Stimulated activated CD4-positive, alpha-beta T cell treated with anti-CD3 and anti-CD28 coated beads, Interleukin-12 subunit alpha, Interleukin-12 subunit beta, amount 100 ng/mL, for 4 hours (primary cell): ENCODE measurements around the gene SMO.
A peak's percentile ranks its signal among the peaks of the same experiment; 100 is the strongest.
"Not testable (repeated sequence)": the region's sequence is repeated elsewhere in the genome, so short reads cannot be mapped to it uniquely, and the experiment has no call there.

Experiments used
- DNase-seq: peaks from one replicate; pipeline ENCODE4 v3.0.0-alpha.2; 2020

SMO gene

DNA sequence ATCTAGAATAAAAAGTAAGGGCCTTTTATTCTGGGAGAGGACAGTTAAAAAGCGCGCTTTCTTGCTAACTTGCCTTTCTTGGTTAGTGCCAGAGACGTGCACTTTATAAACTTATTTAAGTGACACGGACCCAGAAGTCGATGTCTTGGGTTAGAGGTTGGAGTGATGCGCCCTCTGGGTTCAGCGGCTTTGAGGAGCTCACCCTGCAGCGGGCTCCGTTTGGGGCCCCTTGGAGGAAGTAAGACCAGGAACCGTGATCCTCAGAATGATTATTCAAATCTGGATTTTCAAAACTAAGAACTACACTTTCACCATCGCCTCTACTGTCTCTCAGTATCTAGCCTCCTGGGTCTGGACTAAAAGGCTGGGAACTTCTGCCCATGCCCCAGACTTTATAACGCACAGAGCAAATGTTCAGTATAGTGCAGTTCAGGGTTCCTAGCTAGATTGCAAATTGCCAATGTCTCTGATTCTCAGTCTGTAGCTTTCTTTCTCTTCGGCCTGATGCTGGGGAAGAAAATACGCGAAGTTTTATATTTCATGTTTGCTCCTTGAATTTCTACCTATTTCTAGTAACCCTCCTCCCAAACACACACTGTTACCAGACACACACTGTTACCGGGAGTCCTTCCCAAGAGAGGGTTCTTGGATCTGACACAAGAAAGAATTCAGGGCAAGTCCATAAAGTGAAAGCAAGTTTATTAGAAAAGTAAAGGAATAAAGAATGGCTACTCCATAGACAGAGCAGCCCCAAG, 18.6 kb upstream of the SMO start:
- peak; percentile 18 for DNase-seq

DNA sequence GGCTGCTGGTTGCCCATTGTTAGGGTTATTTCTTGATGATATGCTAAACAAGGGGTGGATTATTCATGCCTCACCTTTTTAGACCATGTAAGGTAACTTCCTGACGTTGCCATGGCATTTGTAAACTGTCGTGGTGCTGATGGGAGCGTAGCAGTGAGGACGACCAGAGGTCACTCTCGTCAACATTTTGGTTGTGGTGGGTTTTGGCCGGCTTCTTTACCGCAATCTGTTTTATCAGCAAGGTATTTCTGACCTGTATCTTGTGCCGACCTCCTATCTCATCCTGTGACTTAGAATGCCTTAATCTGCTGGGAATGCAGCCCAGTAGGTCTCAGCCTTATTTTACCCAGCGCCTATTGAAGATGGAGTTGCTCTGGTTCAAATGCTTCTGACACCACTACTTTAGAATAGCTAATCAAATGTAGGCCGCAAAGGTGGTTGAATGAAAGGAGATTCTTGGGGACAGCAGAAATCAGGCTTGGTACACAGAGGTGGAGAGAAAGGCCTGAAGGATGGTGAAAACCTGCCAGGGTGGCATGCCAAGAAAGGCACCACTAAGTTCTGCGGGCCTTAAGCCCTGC, 17.9 kb upstream of the SMO start:
- DNase-seq = no peak

DNA sequence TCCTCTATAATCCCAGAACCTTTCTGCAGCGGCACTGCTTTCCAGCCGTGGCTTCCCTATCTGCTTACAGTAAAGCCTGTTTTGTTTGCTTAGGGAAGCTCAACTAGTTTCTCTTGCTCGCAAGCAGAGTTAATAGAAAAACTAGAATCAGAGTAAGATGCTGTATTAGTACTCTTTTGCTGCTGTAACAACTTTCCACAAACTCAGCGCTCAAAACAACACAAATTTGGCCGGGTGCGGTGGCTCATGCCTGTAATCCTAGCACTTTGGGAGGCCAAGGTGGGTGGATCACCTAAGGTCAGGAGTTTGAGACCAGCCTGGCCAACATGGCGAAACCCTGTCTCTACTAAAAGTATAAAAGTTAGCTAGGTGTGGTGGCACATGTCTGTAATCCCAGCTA, 14.6 kb upstream of the SMO start:
- DNase-seq = not testable (repeated sequence)

DNA sequence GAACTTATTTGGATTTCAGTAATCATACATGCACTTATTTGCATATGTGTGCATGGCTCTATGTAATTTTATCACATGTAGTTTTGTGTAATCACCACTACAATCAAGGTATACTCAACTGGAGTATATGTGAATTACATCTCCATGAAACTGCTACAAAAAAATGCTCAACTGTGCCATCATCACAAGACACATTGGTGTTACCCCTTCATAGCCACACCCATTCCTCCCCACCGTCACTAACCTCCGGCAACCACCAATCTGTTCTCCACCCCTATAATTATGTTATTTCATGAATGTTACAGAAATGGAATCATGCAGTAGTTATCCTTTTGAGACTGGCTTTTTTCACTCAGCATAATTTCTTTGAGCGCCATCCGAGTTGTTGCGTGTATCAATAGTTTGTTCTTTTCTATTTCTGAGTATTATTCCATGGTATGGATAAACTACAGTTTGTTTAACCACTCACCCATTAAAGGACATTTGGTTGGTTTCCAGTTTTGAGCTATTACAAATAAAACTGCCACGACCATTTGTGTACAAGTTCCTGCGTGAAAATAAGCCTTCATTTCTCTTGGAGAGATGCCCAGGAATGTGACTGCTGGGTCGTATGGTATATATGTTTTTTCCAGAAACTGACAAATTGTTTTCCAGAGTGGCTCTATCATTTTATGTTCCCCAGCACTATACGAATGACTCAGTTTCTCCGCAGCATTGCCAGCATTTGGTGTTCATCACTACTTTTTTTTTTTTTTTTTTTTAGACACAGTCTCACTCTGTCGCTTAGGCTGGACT, 11.3 kb upstream of the SMO start:
- no peak for DNase-seq

DNA sequence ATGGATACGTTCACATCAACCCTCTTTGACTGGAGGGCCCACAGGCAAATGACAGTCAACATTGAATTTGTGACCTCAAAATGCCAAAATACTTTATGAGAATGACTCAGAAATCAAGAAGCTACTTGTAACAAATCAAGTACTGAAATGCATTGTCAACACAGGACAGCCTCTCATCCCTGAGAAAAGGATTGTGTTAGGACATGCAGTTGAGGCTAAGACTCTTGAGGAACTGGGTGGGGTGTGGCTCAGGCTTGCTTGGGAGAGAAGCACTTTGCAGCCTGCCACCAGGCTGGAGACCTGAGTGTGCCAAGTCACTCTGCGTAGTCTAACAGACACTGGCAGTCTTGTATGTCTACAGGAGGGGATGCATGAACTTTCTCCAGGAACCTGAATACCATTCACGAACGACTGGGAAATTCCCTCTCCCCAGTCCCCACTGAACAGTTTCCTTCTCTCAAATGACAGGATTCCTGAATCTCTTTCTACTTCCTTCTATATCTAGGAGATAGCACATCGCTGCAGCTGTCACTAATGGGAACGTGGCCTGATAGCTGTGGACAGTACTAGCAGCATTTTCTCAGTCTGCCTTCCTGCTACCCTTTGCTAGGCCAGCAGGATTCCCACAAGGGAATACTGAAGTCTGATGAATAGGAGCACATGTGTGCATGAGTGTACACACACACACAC, 3.3 kb upstream of the SMO start:
- DNase-seq = no peak

DNA sequence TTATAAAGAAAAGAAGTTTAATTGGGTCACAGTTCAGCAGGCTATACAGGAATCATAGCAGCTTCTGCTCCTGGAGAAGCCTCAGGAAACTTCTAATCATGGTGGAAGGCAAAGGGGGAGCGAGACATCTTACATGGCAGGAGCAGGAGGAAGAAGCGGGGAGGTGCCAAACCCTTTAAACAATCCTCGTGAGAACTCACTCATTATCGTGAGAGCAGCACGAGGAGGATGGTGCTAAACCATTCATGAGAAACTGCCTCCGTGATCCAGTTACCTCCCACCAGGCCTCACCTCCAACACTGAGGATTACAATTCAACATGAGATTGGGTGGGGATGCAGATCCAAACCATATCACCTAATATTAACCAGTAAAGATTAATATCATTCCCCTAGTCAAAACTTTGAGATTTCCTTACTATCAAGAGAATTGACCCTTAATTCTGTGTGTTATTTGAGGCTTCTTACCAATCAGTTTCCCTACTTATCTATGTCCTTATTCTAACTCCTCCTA, 1.6 kb upstream of the SMO start:
- no peak for DNase-seq

DNA sequence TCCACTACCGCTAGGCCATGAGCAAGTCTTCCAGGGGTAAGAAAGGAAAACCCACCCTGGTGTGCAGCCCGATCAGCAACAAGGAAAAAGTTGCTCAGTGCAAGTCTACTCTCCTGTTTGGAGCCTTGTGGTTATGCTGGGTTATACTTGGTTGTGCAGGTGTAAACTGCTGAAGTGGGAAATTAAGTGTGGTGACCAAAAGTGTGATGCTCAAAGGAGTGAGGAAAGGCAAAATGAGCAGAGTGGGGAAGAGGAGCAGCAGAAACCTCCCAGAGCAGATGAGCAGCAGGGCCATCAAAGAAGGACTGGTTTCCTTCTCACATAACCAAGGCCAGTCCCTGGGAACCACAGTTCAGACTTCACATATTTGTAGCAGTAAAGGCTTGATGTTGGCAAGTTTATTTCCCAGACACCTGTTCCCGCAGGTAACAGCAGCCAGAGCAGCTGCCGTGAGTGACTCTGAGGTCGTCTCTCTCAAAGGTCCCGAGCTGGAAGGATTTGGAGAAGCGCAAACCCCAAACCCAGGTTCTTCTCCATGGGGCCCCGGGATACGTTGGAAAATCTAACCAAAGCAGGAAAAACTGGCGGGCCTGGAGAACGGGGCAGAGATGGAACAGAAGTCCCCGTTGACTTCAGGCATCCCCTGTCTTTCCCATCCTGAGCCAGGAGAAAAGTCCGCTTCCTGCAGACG, 607 bp upstream of the SMO start:
- DNase-seq = no peak

DNA sequence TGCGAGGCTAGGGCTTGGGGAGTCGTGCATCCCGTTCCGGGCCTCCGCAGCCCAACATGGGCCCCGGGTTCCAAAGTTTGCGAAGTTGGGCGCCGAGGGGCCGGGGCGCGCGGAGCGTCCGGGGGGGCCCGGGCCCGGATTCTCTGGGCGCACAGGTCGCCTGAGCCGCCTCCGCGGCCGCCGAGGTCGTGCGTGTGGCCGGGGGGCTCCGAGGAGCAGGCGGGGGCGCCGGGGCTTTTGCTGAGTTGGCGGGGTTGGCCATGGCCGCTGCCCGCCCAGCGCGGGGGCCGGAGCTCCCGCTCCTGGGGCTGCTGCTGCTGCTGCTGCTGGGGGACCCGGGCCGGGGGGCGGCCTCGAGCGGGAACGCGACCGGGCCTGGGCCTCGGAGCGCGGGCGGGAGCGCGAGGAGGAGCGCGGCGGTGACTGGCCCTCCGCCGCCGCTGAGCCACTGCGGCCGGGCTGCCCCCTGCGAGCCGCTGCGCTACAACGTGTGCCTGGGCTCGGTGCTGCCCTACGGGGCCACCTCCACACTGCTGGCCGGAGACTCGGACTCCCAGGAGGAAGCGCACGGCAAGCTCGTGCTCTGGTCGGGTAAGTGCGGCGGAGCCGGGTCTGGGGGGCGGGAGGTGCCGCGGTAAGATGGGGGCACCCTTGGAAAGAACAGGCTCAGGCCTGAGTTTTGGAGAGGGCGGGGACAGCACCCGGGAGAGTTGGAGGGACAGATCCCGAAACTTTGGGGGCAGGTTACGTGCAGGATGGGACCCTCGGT, 643 bp downstream of the SMO start:
- DNase-seq = no peak

DNA sequence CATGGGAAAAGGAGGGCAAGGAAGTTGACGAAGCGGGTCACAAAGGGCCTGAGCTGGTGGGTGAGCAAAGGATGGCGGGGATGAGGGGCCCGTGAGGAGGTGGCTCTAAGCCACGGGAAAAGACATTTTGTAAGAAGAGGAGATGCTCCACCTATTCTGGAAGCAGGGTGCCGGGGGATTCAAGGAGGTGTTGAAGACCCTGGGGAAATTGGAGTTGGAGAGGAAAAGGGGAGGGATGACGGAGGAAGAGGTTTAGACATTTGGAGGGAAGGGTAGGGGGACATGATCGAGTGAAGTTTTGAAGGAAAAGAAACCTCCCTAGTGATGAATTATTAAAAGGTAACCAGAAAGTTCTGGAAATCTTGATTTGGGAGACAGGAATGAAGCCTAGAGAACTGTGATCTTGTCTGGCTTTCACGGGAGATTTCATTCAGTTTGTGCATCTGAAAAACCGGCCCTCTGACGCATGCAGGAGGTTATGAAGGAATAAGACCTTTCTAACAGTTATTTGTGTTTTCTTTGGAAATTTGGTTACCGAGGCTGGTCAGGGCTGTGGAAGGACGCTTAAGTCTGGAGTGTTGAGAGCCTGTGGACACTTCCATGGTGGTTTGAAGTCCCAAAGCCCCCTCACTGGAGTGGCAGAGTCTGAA, 1.4 kb downstream of the SMO start:
- no peak for DNase-seq

DNA sequence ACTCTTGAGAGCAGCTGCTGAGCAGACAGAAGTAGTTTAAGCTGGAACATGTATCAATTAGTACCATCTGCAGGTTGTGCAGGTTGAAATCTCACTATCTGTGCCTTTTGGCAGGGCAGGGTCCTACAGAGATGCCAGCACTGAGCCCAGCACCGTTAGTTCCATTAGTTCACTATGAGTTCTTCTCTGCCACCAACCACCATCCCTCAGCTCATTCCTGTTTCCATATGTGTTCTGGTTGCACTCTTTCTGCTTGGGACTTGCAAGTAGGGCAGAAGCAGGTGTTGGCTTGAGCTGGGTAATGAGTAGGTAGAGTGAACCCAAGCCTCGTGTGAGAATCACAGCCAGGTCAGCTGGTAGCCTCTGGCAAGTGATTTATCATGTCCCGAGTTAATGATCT, 2.8 kb downstream of the SMO start:
- no peak for DNase-seq

DNA sequence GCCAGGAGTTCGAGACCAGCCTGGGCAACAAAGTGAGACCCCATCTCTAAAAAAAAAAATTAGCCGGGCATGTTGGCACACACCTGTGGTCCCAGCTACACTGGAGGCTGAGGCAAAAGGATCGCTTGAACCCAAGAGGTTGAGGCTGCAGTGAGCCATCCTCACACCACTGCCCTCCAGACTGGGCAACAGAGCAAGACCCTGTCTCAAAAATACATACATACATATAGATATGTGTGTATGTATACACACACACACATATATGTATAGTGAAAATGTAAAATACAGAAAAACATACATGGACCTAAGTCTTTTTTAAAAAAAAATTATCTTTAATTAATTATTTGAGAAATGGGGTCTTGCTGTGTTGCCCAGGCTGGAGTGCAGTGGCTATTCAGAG, 5.5 kb downstream of the SMO start:
- no peak for DNase-seq

DNA sequence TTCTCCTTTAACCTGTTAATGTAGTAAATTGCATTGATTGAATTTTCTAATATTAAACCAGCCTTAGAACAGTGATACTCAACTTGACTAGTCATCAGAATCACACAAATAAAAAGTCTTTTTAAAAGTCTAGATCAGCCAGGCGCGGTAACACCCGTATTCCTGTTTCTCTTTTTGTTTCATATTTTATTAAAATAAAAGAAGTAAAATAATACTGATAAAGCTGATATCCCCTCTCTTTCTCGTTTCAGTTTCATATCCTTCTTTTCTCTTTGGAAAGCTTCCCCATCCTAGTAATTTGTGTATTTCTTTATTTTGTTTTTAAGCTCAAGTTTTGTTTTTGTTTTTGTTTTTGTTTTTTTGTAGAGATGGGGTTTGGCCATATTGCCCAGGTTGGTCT, 9.3 kb downstream of the SMO start:
- no peak for DNase-seq

DNA sequence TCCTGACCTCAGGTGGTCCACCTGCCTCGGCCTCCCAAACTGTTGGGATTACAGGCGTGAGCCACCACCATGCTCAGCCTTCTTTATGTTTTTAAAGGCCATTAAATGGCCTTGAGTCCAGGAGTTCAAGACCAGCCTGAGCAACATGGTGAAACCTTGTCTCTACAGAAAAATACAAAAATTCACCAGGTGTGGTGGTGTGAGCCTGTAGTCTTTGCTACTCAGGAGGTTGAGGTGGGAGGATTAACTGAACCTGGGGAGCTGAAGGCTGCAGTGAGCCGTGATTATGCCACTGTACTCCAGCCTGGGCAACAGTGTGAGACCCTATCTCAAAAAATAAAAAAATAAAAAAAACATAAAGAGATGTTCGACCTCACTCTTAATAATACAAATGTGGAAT, 11.0 kb downstream of the SMO start:
- DNase-seq = no peak

DNA sequence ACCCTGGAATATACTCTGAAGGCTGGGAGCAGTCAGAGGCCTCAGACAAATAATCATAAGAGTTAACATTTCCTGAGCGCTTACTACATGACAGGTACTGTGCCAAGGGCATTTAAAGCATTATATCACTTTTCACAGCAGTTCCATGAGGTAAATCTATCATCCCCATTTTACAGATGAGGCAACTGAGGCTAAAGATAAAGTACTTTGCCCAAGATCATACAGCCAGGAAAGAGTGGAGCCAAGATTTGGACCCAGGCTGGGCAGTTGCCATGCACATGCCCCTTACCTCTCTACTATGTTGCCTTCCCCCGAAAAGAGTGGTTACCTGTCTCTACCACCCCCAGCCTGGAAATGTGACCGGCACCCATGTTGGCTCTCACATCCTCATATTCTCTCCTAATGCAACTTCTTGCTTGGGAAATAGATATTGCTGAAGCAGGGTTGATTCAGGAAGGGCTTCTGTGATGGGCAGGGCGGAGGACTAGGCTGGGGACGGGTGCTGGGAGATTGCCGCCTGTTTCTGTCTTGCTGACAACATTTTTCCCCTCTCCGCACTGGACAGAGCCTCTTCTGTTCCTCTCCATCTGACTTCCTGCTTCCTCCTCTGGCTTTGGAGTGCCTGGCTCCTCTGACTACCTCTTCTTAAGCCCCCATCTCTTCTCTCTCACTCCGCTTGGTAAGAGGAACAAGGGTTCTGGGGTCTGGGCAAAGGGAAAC, 13.8 kb downstream of the SMO start:
- DNase-seq = no peak

DNA sequence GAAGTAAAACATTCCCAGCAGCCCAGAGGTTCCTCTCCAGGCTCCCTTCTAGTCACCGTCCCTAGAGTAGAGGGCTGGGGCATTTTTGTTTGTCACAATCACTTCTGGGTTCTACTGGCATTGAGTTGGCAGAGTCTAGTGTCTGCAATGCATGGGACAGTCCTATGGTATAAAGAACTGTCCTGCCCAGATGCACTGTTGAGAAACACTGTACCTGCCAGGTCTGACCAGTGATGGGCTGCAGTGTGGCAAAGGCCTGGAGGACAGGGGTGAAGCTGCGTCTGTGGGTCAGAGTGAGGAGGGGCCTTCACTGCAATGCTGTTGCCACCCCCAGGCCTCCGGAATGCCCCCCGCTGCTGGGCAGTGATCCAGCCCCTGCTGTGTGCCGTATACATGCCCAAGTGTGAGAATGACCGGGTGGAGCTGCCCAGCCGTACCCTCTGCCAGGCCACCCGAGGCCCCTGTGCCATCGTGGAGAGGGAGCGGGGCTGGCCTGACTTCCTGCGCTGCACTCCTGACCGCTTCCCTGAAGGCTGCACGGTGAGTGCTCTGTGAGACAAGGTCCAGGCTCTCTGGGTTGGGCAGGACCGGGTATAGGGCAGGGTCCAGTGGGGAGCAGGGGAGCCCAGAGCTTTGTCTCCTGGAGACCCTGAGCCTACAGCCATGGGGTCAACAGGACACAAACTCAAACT, 14.8 kb downstream of the SMO start:
- DNase-seq = no peak

DNA sequence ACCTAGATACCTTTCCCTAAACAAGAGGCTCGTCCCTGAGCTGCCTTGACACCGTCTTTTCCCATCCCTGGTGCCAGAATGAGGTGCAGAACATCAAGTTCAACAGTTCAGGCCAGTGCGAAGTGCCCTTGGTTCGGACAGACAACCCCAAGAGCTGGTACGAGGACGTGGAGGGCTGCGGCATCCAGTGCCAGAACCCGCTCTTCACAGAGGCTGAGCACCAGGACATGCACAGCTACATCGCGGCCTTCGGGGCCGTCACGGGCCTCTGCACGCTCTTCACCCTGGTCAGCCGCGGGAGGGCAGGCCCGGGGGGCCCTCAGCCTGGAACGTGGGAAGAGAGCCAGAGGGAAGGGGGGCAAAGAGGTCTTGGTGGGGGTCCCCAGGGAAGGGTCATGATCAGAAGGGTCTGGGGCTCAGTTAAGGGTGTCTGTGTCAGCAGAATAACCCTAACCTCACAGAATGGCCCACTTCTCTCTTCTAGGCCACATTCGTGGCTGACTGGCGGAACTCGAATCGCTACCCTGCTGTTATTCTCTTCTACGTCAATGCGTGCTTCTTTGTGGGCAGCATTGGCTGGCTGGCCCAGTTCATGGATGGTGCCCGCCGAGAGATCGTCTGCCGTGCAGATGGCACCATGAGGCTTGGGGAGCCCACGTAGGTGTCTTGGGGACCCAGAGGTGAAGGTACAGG, 16.8 kb downstream of the SMO start:
- no peak for DNase-seq

DNA sequence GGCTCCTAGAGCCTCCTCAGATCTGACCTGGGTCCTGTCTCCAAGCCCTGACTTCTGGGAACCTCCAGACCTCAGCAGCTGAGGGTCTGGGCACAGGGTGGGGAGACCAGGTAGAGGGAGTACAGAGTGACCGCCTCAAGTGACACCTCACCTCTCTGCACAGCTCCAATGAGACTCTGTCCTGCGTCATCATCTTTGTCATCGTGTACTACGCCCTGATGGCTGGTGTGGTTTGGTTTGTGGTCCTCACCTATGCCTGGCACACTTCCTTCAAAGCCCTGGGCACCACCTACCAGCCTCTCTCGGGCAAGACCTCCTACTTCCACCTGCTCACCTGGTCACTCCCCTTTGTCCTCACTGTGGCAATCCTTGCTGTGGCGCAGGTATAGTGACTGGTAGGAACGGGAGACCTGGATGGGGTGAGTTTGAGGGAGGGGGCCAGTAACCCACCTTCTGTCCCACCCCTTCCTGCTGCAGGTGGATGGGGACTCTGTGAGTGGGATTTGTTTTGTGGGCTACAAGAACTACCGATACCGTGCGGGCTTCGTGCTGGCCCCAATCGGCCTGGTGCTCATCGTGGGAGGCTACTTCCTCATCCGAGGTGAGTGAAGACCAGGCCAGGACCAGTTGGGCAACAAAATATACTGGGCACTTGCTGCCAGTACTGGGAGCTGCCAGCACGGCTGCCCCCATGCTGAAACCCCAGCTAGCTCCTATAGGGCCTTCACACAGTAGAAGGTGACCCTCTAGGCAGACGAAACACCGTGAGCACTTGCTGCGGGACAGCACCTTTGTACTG, 17.8 kb downstream of the SMO start:
- DNase-seq = no peak

DNA sequence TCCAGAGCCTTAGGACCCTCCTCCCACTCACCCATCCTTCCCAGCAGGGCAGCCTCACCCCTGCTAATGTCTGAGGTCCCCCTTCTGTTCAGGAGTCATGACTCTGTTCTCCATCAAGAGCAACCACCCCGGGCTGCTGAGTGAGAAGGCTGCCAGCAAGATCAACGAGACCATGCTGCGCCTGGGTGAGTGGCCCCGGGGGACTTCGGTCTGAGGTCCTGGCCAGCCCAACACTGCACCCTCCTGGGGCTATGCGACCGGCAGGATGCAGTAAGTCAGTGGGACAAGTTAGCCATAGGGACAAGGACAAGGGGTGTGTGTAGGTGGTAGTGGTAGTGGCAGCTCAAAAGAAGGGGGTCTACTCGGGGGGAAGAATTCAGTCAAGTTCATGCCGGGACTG, 20.2 kb downstream of the SMO start:
- DNase-seq = no peak
